ENCODE results near the gene OPRM1. TPM values are rescaled to one million over a fixed set of nuclear protein-coding genes. Genes with fewer than 3 reads are reported as not detected.

OPRM1 gene
- total and polyA plus RNA-seq, 8 donors = 0.45 to 1.5 TPM; not detected in 6

DNA sequence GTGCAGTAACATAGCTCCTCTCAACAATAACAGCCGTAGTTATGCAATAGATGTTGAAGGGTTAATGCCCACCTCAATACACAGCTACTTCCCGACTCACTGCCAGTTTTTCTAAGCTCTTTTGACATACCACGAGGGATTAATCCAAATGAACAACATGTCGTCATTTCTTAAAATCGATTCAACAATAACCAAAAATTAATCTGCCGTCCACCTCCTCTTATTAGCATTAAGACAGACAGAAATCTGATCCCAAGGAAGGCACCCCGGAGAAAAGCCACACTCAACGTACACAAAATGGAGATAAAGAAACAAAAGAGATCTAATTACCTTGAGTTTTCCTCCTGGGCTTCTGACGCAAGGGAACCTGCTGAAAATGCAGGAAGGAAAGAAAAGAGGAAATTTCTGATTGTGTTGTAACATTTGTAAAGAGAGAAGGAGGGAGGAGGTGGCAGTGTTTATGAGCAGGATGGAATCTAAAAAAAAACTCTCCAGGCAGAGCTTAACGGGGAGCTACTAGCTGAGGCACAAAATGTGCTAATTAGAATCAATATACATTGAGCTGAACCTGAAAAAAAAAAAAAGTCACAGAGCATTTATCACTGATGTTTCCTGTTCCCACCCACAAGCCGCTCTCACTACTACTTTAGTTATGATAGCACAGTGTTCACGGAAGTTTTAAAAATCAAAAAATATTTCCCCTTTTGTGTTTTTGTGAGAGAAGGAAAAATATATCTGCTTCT lies 208.2 kb downstream of the OPRM1 start:
- Histone ChIP-seq H3K36me3 (no peaks in the 10 kb centered on the region), H3K4me3 (peak overlapping the region; percentile 9 to 33 (median 26)), H3K4me1 (peaks cover 0 to 13% (median 0%) of the 10 kb centered on the region in 4 donors), H3K9me3 (no peaks in the 10 kb centered on the region), H3K27ac (peak overlapping the region in 4 of 5 donors; percentile 29 to 72 (median 48)), H3K27me3 (no peaks in the 10 kb centered on the region)
- no peak for TF ChIP-seq POLR2AphosphoS5 (IDR thresholded peaks at IDR 0.05)
- peak in 1 of 2 donors; percentile 25 for DNase-seq
- intact Hi-C loops (cut with DNase I; ENCODE audit: low total_unique reads) = no loop called here
- 16 to 26% (median 20%) methylated on average over 12 of the region's 12 CpGs for WGBS, 5 donors

DNA sequence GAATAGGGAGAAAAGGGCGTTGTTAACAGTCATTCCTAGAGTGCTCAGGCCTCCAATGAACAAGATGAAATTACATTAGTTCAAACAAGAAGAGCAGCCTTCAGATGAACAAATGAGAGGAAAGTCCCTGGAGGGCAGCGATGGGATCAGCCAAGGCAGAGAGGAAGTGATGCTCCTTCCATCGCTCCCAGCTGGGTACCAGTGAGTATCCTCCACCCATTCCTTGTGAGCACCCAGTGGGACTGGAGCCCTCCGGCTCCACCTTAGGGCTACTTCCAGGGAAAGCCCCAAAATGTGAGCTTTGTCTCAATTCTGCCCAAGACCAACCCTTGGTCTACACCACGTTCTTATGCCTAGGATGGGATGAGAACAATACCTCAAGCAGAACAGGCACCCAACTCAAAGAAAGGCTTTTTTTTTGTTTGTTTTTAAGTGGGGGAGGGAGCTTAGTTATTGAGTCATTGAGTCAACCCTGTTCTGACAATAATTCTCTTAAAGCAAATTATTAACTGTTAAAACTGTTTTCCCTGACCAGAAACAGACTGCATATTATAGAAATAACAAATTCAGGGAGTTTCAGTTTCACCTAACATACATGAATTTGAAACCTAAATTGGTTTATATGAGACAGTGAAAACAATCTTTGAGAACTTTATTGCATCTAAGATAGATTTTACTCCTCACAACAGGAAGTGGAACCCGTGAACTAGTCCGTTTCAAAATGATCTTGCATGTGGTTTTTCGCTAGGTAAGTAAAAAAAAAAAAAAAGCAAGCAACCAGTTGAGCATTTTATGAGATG lies 210.7 kb downstream of the OPRM1 start:
- WGBS, 5 donors = 72 to 80% (median 76%) methylated on average over 8 of the region's 8 CpGs
- Histone ChIP-seq H3K27ac (peak overlapping the region in 4 of 5 donors; percentile 20 to 73 (median 40)), H3K27me3 (no peaks in the 10 kb centered on the region), H3K4me3 (no peak overlapping the region), H3K9me3 (no peaks in the 10 kb centered on the region), H3K36me3 (no peaks in the 10 kb centered on the region), H3K4me1 (peaks cover 0 to 13% (median 0%) of the 10 kb centered on the region in 4 donors)
- TF ChIP-seq POLR2AphosphoS5 (IDR thresholded peaks at IDR 0.05) (no peak), EP300 (IDR thresholded peaks at IDR 0.05) (no peak), CTCF (IDR thresholded peaks at IDR 0.05) (no peak), POLR2A (IDR thresholded peaks at IDR 0.05) (no peak)
- peak in 1 of 2 donors; percentile 38 for DNase-seq
- intact Hi-C loops (cut with DNase I; ENCODE audit: low total_unique reads) = no loop called here

DNA sequence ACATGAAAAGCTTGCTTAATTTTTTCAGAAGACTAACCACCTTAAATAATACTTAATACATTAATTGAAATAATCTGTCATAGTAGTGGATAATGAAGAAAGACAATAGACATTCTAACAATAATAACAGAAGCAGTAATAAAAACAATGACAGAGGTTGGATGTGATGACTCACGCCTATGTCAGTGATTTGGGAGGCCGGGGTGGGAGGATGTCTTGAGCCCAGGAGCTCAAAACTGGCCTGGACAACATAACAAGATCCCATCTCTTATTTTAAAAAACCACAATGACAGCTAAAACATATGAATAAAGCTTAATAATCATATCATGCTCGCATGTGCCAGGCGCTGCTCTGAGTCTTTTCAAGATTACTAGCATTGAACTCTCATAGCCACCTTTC lies 212.1 kb downstream of the OPRM1 start:
- Histone ChIP-seq H3K4me3 (no peak overlapping the region), H3K27me3 (no peaks in the 10 kb centered on the region), H3K36me3 (no peaks in the 10 kb centered on the region), H3K9me3 (peaks cover 0 to 4% (median 0%) of the 10 kb centered on the region in 4 donors), H3K4me1 (peaks cover 0 to 13% (median 0%) of the 10 kb centered on the region in 4 donors), H3K27ac (no peak overlapping the region)
- intact Hi-C loops (cut with DNase I; ENCODE audit: low total_unique reads) = no loop called here
- WGBS, 5 donors = 77 to 87% (median 80%) methylated on average over 4 of the region's 4 CpGs
- TF ChIP-seq POLR2AphosphoS5 (IDR thresholded peaks at IDR 0.05) (no peak), EP300 (IDR thresholded peaks at IDR 0.05) (no peak), POLR2A (IDR thresholded peaks at IDR 0.05) (no peak), CTCF (IDR thresholded peaks at IDR 0.05) (no peak)
- DNase-seq = no peak

DNA sequence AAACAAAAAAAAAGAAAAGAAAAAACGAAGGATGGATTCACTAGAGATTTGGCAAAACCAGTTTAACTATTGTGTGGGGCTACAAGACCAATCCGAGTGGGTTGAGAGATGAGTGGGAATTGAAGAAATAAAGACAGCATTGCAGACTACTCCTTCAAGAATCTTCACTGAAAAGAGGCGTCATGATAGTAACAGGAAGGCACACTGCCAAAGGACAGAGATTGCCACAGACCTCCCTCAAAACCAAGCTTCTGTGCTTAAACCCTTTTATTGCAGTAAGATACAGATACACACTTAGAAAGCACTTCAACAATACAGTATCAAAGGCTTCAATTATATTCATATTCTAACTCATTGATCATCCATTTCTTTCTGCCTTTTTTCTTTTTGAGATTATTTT lies 213.6 kb downstream of the OPRM1 start:
- intact Hi-C loops (cut with DNase I; ENCODE audit: low total_unique reads) = no loop called here
- Histone ChIP-seq H3K27ac (no peak overlapping the region), H3K4me1 (peaks cover 0 to 12% (median under 1%) of the 10 kb centered on the region in 4 donors), H3K27me3 (no peaks in the 10 kb centered on the region), H3K9me3 (peaks cover 0 to 4% (median 0%) of the 10 kb centered on the region in 4 donors), H3K4me3 (no peak overlapping the region), H3K36me3 (no peaks in the 10 kb centered on the region)
- DNase-seq = no peak
- WGBS, 5 donors = 71 to 79% (median 78%) methylated on average over 3 of the region's 3 CpGs
- no peak for TF ChIP-seq POLR2AphosphoS5 (IDR thresholded peaks at IDR 0.05)
- TF ChIP-seq EP300 (IDR thresholded peaks at IDR 0.05) = no peak
- TF ChIP-seq POLR2A (IDR thresholded peaks at IDR 0.05) = no peak
- no peak for TF ChIP-seq CTCF (IDR thresholded peaks at IDR 0.05)
